ENCODE measurements around the gene CEMP1.

- TF ChIP-seq EZH2phosphoT487 (IDR thresholded peaks at IDR 0.05) (no peak), CTCF (IDR thresholded peaks at IDR 0.05) (no peak), EZH2 (IDR thresholded peaks at IDR 0.05) (no peak)
Observed at GRCh38 chr16:2526135-2526534, 5.1 kb downstream of the CEMP1 start.

Measured in neural progenitor cell (in vitro differentiated cells).